ENCODE measurements around the gene FHOD1.
A peak's percentile ranks its signal among the peaks of the same experiment; 100 is the strongest.

DNA sequence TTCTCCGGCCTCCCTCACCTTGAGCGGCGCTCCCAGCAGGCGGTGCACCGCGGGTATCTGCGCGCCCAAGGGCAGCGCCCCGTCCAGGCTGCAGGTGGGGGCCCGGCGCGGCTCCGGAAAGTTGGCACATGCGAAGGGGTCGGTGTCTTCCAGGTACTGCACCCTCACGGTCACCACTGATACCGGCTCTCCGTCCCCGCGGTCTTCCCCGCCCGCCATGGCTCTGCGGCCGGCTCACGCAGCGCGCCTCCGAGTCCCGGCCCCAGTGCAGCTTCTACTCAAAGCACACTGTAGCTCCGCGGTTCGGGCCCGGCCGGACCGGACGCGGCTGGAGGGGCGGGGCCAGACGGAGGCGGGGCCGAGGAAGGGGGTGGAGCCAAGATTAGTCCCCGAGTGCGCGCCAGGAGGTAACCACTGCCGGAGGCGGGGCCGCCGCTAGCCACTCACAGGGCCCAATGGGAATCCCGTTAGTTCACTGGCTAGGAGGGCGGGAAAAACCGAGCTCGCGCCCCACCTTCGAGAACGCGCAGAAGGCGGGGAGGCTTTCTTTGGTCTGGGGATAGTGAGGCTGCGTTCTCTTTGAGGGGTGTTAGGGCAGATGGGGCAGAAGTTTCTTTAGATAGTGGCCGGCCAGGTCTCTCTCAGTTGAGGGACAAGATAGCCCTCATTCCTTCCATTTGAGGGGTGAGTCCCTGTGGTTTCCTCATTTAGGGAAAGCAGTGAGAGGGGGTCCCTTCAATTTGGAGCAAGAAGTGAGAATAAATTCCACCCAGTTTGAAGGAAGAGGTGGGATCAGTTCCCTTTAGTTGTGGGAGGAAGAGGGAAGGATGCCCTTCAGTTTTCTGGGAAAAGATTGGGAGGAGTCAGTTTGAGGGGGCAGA is at the start of gene FHOD1:
- TF ChIP-seq POLR2AphosphoS5 (IDR thresholded peaks at IDR 0.05) (peak in 2 of 3 donors; percentile 50 to 52), POLR2A (IDR thresholded peaks at IDR 0.05) (peak in 1 of 2 donors; percentile 51)

Measured in suprapubic skin (tissue), 4 donors.